Loucy (cell line): ENCODE results near the gene ALDH1A2.
"Not testable (repeated sequence)": the region's sequence is repeated elsewhere in the genome, so short reads cannot be mapped to it uniquely, and the experiment has no call there.

Experiments
- H2AFZ ChIP-seq: fragments of 200-600 bp; sonication (generic); 2 replicates; pipeline ENCODE4 v1.6.0; 2016; ENCODE audit warnings: antibody characterized with exemption, mild to moderate bottlenecking, low read length, moderate library complexity
- H3F3A ChIP-seq: fragments of 200-600 bp; 2 replicates; pipeline ENCODE4 v1.6.0; 2016; ENCODE audit warnings: antibody characterized with exemption, low read depth, mild to moderate bottlenecking
- H3K27me3 ChIP-seq: fragments of 200-600 bp; sonication (generic); 2 replicates; pipeline ENCODE4 v1.6.1; 2014; ENCODE audit warnings: low read length, mild to moderate bottlenecking; ENCODE audit not compliant: insufficient read depth, poor library complexity, severe bottlenecking
- H3K36me3 ChIP-seq: fragments of 200-600 bp; sonication (generic); 2 replicates; pipeline ENCODE4 v1.6.1; 2016; ENCODE audit warnings: low read length; ENCODE audit not compliant: insufficient read depth
- H3K4me1 ChIP-seq: fragments of 200-600 bp; sonication (generic); 2 replicates; pipeline ENCODE4 v1.5.1; 2014; ENCODE audit warnings: low read length, mild to moderate bottlenecking; ENCODE audit not compliant: insufficient read depth, poor library complexity, severe bottlenecking
- H3K4me2 ChIP-seq: fragments of 200-600 bp; sonication (generic); 2 replicates; pipeline ENCODE4 v1.6.0; 2014; ENCODE audit warnings: antibody characterized with exemption, low read length, low read depth, mild to moderate bottlenecking; ENCODE audit not compliant: poor library complexity, severe bottlenecking
- H3K4me3 ChIP-seq: fragments of 200-600 bp; sonication (generic); 2 replicates; pipeline ENCODE4 v1.5.1; 2014; ENCODE audit warnings: low read length, mild to moderate bottlenecking, mixed read lengths; ENCODE audit not compliant: poor library complexity, severe bottlenecking
- H3K79me2 ChIP-seq: fragments of 200-600 bp; sonication (generic); 2 replicates; pipeline ENCODE4 v1.6.1; 2014; ENCODE audit warnings: low read length; ENCODE audit not compliant: insufficient read depth
- H3K9ac ChIP-seq: fragments of 200-600 bp; sonication (generic); 2 replicates; pipeline ENCODE4 v1.6.0; 2014; ENCODE audit warnings: mild to moderate bottlenecking, low read depth, low read length, moderate library complexity; ENCODE audit not compliant: poor library complexity, severe bottlenecking
- H3K9me2 ChIP-seq: fragments of 200-600 bp; sonication (generic); replicated peaks from 2 replicates; pipeline ENCODE4 v1.6.1; 2016; ENCODE audit warnings: low read depth, low read length, mixed read lengths
- H3K9me3 ChIP-seq: fragments of 200-600 bp; sonication (generic); 2 replicates; pipeline ENCODE4 v1.6.1; 2014; ENCODE audit warnings: mild to moderate bottlenecking, antibody characterized with exemption, low read length, low read depth; ENCODE audit not compliant: insufficient read depth
- H4K20me1 ChIP-seq: fragments of 200-600 bp; sonication (generic); 2 replicates; pipeline ENCODE4 v1.6.0; 2014; ENCODE audit warnings: antibody characterized with exemption, low read length, mild to moderate bottlenecking; ENCODE audit not compliant: insufficient read depth, poor library complexity, severe bottlenecking
- EZH2phosphoT487 ChIP-seq: fragments of 200-600 bp; IDR thresholded peaks from 2 replicates; pipeline ENCODE4 v1.6.1; 2018; ENCODE audit warnings: antibody characterized with exemption, mild to moderate bottlenecking, moderate library complexity, borderline replicate concordance
- TF ChIP-seq, protein P1 (sequence below): fragments of 200-600 bp; sonication (generic); conservative IDR thresholded peaks from 2 replicates; pipeline ENCODE4 v1.5.1; 2014; ENCODE audit warnings: mild to moderate bottlenecking, antibody characterized with exemption, low read length

Gene ALDH1A2

DNA sequence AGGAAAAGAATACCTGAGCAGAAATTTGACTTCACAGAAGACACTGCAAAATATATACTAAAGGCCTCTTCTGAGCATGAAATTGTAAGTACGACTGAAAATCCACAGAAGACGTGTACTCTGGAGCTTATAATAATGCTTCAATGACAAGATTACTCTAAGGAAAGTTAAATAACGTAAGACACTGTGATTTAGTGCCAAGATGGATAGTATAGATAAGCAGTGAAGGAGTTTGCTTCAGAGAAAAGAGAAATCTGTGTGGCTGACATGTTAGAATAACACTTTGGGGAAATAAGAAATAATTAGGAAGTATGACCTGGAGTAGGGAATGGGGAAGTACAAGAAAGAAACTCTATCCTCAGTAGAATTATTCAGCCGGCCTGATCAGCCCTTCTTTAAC lies 28.9 kb downstream of the ALDH1A2 start:
- Histone ChIP-seq H2AFZ (no peak overlapping the region), H3K9me3 (no peaks in the 10 kb centered on the region), H3K4me3 (no peak overlapping the region), H3K9ac (no peak overlapping the region), H3K4me1 (no peaks in the 10 kb centered on the region), H3K27me3 (peaks cover 14% of the 10 kb centered on the region), H4K20me1 (no peaks in the 10 kb centered on the region), H3K79me2 (no peaks in the 10 kb centered on the region), H3K9me2 (no peaks in the 10 kb centered on the region), H3K36me3 (no peaks in the 10 kb centered on the region), H3F3A (no peaks in the 10 kb centered on the region), H3K4me2 (no peak overlapping the region)
- TF ChIP-seq, protein P1, sequence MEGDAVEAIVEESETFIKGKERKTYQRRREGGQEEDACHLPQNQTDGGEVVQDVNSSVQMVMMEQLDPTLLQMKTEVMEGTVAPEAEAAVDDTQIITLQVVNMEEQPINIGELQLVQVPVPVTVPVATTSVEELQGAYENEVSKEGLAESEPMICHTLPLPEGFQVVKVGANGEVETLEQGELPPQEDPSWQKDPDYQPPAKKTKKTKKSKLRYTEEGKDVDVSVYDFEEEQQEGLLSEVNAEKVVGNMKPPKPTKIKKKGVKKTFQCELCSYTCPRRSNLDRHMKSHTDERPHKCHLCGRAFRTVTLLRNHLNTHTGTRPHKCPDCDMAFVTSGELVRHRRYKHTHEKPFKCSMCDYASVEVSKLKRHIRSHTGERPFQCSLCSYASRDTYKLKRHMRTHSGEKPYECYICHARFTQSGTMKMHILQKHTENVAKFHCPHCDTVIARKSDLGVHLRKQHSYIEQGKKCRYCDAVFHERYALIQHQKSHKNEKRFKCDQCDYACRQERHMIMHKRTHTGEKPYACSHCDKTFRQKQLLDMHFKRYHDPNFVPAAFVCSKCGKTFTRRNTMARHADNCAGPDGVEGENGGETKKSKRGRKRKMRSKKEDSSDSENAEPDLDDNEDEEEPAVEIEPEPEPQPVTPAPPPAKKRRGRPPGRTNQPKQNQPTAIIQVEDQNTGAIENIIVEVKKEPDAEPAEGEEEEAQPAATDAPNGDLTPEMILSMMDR, result no peak
- no peak for TF ChIP-seq EZH2phosphoT487

GRCh38 chr15:58028392-58028791 lies 37.1 kb downstream of the ALDH1A2 start:
- H3K9me2 ChIP-seq, H2AFZ ChIP-seq, H3K79me2 ChIP-seq, H3K36me3 ChIP-seq, H3K4me3 ChIP-seq, H3K4me2 ChIP-seq, H3K4me1 ChIP-seq, H3K9ac ChIP-seq, H3K27me3 ChIP-seq, H3K9me3 ChIP-seq, H3F3A ChIP-seq, H4K20me1 ChIP-seq: not testable (repeated sequence)

- TF ChIP-seq, protein P1, result no peak
- H3F3A ChIP-seq, result no peaks in the 10 kb centered on the region
These were observed 39.0 kb downstream of the ALDH1A2 start for GRCh38 chr15:58026552-58026951.

DNA sequence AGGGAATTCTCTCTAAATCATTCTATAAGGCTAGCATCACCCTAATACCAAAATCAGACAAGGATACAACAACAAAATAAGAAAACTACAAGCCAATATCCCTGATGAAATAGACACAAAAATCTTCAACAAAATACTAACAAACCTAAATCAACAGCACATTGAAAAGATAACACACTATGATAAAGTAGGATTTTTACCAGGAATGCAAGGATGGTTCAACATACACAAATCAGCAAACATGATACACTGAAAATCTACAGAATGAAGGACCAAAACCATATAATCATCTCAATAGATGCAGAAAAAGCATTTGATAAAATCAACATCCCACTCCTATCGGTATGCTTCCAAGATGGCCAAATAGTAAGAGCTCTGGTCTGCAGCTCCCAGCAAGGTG lies 39.5 kb downstream of the ALDH1A2 start:
- Histone ChIP-seq H3K4me1 (no peaks in the 10 kb centered on the region), H2AFZ (no peak overlapping the region), H3K9ac (no peak overlapping the region), H3K27me3 (no peaks in the 10 kb centered on the region), H3F3A (no peaks in the 10 kb centered on the region), H3K4me2 (no peak overlapping the region), H3K9me3 (peaks cover 3% of the 10 kb centered on the region; the same call in 1 of the 2 replicates), H3K9me2 (no peaks in the 10 kb centered on the region), H3K36me3 (no peaks in the 10 kb centered on the region), H4K20me1 (no peaks in the 10 kb centered on the region), H3K79me2 (no peaks in the 10 kb centered on the region), H3K4me3 (no peak overlapping the region)
- TF ChIP-seq, protein P1, result no peak
- no peak for TF ChIP-seq EZH2phosphoT487

More at GRCh38 chr15:58026552-58026951, 39.0 kb downstream of the ALDH1A2 start:
- Histone ChIP-seq H3K79me2 (no peaks in the 10 kb centered on the region), H3K4me3 (no peak overlapping the region), H3K4me2 (no peak overlapping the region), H2AFZ (no peak overlapping the region), H3K9me2 (no peaks in the 10 kb centered on the region), H3K36me3 (no peaks in the 10 kb centered on the region), H3K27me3 (no peaks in the 10 kb centered on the region), H3K9me3 (peaks cover 3% of the 10 kb centered on the region; the same call in 1 of the 2 replicates), H3K4me1 (no peaks in the 10 kb centered on the region), H3K9ac (no peak overlapping the region), H4K20me1 (no peaks in the 10 kb centered on the region)
